ENCODE data around the gene HS2ST1. TPM values are rescaled to one million over a fixed set of nuclear protein-coding genes. Genes with fewer than 3 reads are reported as not detected.

HS2ST1 gene
- total RNA-seq, 6 experiments from 2014 or later = 23.8 to 26.8 (median 24.8) TPM

DNA sequence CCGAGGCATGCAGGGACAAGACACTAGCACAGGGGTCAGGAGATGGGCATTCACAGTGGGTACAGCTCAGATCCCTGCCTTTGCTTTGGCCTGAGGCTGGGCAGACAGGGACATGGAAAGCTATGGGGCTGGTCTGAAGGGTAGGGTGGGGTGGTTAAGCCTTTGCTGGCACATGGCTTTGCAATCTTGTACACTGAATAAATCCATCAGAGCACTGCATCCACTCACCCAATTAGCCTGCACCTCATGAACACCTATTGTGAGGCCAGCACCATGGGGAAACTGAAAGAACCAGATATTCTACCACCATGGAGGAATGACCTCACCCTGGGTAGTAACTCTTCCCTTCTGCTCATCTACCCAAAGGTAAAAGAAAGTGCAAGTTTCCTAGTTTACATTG lies 214.6 kb downstream of the HS2ST1 start:
- H3K4me1 Mint-ChIP-seq (ENCODE audit: low read depth) = peaks cover 17% of the 10 kb centered on the region
- no peak overlapping the region for H3K4me3 Mint-ChIP-seq
- no peaks in the 10 kb centered on the region for H3K9me3 Mint-ChIP-seq
- TF ChIP-seq, protein P1, sequence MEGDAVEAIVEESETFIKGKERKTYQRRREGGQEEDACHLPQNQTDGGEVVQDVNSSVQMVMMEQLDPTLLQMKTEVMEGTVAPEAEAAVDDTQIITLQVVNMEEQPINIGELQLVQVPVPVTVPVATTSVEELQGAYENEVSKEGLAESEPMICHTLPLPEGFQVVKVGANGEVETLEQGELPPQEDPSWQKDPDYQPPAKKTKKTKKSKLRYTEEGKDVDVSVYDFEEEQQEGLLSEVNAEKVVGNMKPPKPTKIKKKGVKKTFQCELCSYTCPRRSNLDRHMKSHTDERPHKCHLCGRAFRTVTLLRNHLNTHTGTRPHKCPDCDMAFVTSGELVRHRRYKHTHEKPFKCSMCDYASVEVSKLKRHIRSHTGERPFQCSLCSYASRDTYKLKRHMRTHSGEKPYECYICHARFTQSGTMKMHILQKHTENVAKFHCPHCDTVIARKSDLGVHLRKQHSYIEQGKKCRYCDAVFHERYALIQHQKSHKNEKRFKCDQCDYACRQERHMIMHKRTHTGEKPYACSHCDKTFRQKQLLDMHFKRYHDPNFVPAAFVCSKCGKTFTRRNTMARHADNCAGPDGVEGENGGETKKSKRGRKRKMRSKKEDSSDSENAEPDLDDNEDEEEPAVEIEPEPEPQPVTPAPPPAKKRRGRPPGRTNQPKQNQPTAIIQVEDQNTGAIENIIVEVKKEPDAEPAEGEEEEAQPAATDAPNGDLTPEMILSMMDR (IDR thresholded peaks at IDR 0.05) = no peak
- DNase-seq = no peak
- H3K27ac Mint-ChIP-seq = no peak overlapping the region
- peaks cover 10% of the 10 kb centered on the region for H3K27me3 Mint-ChIP-seq (ENCODE audit: insufficient read depth)
- H3K36me3 Mint-ChIP-seq (ENCODE audit: low read depth) = no peaks in the 10 kb centered on the region

DNA sequence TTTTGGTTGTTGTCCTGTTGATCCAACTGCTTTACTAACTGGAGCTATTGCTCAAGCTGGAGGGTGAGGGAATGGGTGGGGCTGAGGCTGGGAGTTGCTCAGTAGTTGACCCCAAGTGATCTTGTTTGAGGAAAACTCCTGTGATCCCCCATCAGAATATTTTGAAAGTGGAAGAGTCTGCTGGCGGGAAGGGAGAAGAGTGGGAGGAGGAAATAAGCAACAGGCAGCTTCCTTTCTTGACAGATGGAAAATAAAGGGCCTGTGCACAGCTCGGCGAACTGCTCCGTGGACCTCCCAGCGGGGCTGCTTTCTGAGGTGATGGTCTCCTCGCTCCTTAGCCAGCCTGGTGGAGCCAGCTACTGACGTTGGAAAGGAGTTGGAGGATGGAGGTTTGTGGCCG lies 215.2 kb downstream of the HS2ST1 start:
- TF ChIP-seq, protein P1 (IDR thresholded peaks at IDR 0.05) = no peak
- Mint-ChIP-seq H3K9me3 (no peaks in the 10 kb centered on the region), H3K4me1 (ENCODE audit: low read depth) (peaks cover 17% of the 10 kb centered on the region), H3K27me3 (ENCODE audit: insufficient read depth) (peaks cover 10% of the 10 kb centered on the region), H3K27ac (no peak overlapping the region), H3K36me3 (ENCODE audit: low read depth) (no peaks in the 10 kb centered on the region), H3K4me3 (no peak overlapping the region)
- DNase-seq = no peak

DNA sequence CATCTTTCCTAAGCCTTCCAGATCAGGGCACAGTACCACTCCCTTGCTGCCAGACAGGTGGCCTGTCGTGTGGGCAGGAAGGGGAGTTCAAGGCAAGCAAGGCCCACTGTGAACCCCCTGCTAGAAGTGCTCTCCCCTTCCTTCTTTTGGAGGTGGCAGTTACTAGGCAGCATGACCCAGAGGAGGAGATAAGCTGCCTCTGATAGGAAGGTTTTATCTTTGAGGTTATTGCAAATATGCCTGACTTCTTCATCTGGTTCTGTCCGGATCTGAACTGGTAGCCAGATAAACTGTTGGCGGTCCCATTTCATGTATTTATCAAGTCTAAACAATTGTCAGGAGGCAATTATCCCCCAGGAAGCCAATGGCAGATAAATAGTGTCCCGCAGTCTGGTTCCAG lies 216.0 kb downstream of the HS2ST1 start:
- TF ChIP-seq, protein P1 (IDR thresholded peaks at IDR 0.05) = no peak
- no peak overlapping the region for H3K27ac Mint-ChIP-seq
- H3K36me3 Mint-ChIP-seq (ENCODE audit: low read depth) = no peaks in the 10 kb centered on the region
- DNase-seq = no peak
- no peaks in the 10 kb centered on the region for H3K9me3 Mint-ChIP-seq
- H3K27me3 Mint-ChIP-seq (ENCODE audit: insufficient read depth) = peaks cover 12% of the 10 kb centered on the region
- H3K4me3 Mint-ChIP-seq = no peak overlapping the region
- peaks cover 17% of the 10 kb centered on the region for H3K4me1 Mint-ChIP-seq (ENCODE audit: low read depth)

DNA sequence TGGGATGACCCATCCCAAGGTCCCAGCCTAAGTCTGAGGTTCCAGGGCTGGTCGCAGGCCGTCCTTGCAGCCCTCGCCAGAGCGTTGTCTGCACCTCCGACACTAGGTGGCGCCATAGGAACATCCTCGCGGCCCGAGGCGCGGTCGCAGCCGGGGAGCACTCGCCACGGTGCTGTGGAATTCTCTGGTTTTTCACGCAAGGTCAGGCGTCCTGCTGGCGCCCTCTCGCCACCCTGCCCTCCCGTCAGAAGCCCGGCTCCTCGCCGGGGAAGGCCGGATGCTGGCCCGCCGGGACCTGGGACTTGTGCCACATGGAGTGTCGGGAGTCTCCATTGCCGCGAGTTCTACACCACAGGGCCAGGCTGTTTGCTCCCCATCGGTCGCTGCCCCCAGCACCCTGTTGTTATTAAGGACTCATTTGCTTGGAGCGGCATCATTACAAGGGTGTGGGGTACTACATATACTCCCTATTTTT lies 217.4 kb downstream of the HS2ST1 start:
- H3K36me3 Mint-ChIP-seq (ENCODE audit: low read depth) = no peaks in the 10 kb centered on the region
- peak overlapping the region; percentile 58 for H3K4me3 Mint-ChIP-seq
- no peak overlapping the region; the same call in 1 of the 2 replicates for H3K27ac Mint-ChIP-seq
- peaks cover 16% of the 10 kb centered on the region for H3K27me3 Mint-ChIP-seq (ENCODE audit: insufficient read depth)
- H3K4me1 Mint-ChIP-seq (ENCODE audit: low read depth) = peaks cover 17% of the 10 kb centered on the region
- TF ChIP-seq, protein P1 (IDR thresholded peaks at IDR 0.05) = peak; percentile 98
- no peaks in the 10 kb centered on the region for H3K9me3 Mint-ChIP-seq
- peak; percentile 66 for DNase-seq

DNA sequence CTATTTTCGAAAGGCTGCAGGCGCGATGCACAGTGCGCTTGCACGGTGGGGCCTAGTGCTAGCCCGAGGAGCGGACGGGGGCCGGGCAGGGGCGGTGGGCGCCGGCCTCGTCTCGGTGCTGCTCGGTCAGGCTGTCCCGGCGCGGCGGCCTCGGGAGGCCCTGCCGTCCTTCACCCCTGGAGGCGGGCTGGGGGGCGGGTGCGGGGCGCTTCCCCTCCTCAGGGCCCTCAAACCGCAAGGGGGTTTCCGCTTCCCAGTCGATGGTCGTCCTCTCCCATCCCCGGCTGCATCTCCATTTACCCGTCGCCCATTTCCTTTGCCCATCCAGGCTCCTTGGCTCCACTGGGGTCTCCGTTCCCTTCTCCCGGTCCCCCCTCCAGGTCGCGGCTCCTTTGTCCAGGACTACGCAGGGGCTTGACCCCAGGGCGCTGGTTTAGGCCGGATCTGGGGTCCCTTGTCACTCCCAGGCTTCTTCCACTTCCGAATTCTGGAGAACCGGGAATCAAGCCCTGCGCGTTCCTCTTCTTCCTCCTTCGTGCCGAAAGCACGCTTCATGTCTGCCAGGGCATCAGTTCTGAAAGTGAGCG lies 217.9 kb downstream of the HS2ST1 start:
- Mint-ChIP-seq H3K4me3 (no peak overlapping the region), H3K9me3 (no peaks in the 10 kb centered on the region), H3K36me3 (ENCODE audit: low read depth) (no peaks in the 10 kb centered on the region), H3K4me1 (ENCODE audit: low read depth) (peaks cover 17% of the 10 kb centered on the region), H3K27me3 (ENCODE audit: insufficient read depth) (peaks cover 18% of the 10 kb centered on the region), H3K27ac (no peak overlapping the region; the same call in 1 of the 2 replicates)
- no peak for DNase-seq
- TF ChIP-seq, protein P1 (IDR thresholded peaks at IDR 0.05) = no peak

All from HFFc6 (cell line).